Measurements from ENCODE around the gene KCNIP4.

Gene KCNIP4

DNA sequence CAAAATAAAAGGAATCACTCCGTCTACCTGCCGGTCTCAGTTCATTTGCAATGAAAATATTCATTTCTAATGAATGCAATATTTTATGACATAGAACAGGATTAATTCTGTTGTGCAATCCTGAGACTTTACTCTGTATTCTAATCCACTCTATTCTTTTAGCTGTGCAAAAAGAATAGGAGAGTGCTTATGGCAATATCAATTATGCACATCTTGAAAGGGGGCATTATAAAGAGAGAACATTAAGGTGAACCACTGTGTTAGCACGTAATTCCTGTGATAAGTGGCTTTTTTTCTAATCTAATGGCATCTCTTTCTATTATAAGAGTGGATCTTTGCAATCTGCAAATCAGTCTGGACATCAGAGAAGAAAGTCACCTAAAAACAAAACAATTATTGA lies 99.5 kb downstream of the KCNIP4 start:
- CTCF ChIA-PET: no interaction called here
- no peaks in the 10 kb centered on the region for H3K36me3 Mint-ChIP-seq
- no peaks in the 10 kb centered on the region for H3K4me1 Mint-ChIP-seq
- no peaks in the 10 kb centered on the region for H3K27me3 Mint-ChIP-seq
- H3K4me3 Mint-ChIP-seq: no peak overlapping the region
- H3K27ac Mint-ChIP-seq: no peak overlapping the region
- H3K9me3 Mint-ChIP-seq: no peaks in the 10 kb centered on the region
- DNase-seq: no peak

DNA sequence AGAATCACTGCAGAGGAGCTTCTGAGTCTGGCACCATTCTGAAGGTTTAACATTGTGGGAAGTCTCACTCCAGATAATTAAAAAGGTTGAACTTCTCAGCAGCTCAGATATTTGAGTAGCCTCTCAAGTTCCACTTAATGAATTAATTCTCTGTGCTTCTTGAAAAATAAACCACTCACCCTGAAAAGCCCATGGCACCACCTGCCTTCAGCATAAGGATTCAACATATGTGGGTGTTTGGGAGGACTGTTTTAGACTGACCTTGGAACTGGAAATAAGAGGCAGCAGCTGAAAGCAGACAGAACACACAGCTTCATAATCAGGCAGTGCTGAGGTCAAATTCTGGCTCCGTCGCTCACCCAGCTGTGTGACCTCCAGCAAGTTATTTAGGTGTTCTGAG lies 100.6 kb downstream of the KCNIP4 start:
- Mint-ChIP-seq H3K9me3 (no peaks in the 10 kb centered on the region), H3K4me3 (no peak overlapping the region), H3K36me3 (no peaks in the 10 kb centered on the region), H3K27me3 (no peaks in the 10 kb centered on the region), H3K27ac (no peak overlapping the region), H3K4me1 (no peaks in the 10 kb centered on the region)
- DNase-seq: no peak
- CTCF ChIA-PET: no interaction called here

DNA sequence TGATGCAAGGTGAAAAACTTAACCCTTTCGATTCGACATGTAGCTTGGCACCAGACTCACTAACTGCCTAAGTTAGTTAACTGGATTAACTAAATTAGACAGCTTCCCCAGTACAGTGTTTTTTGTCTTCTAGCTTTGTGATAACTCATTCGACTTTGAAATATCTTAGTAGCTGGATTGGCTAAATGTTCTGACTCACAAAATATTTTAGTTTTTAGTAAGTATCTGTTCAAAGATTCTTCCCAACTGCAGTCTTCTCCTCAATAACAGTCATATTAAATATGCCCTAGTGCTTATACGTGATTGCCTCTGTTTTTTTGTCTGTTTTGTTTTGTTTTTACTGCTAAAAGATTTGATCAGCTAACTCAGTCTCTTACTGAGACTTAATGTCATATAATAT lies 102.9 kb downstream of the KCNIP4 start:
- H3K27ac Mint-ChIP-seq: no peak overlapping the region

DNA sequence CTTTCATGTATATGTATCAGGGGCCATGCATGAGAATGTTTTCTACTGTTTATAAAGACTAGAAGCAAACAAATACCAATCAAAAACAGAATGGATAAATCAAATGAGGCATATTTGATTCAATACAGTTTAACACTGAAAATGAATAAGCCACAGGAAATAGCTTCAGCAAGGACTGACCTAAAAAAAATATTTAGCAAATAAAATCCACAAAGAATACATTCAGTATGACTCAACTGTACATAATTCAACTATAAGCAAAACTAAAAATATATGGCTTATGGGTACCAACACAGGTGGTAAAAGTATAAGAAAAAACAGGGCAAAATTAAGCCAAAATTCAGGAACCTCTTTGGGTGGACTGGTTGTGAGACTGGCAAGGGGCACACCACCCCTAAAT lies 112.9 kb downstream of the KCNIP4 start:
- Mint-ChIP-seq H3K4me1 (no peaks in the 10 kb centered on the region), H3K27ac (no peak overlapping the region), H3K9me3 (no peaks in the 10 kb centered on the region), H3K27me3 (no peaks in the 10 kb centered on the region), H3K36me3 (no peaks in the 10 kb centered on the region), H3K4me3 (no peak overlapping the region)
- CTCF ChIA-PET: no interaction called here
- DNase-seq: no peak

More for the DNA sequence above, 102.9 kb downstream of the KCNIP4 start:
- no peak for DNase-seq
- Mint-ChIP-seq H3K36me3 (no peaks in the 10 kb centered on the region), H3K9me3 (no peaks in the 10 kb centered on the region), H3K4me1 (no peaks in the 10 kb centered on the region), H3K27me3 (no peaks in the 10 kb centered on the region), H3K4me3 (no peak overlapping the region)
- CTCF ChIA-PET: no interaction called here

DNA sequence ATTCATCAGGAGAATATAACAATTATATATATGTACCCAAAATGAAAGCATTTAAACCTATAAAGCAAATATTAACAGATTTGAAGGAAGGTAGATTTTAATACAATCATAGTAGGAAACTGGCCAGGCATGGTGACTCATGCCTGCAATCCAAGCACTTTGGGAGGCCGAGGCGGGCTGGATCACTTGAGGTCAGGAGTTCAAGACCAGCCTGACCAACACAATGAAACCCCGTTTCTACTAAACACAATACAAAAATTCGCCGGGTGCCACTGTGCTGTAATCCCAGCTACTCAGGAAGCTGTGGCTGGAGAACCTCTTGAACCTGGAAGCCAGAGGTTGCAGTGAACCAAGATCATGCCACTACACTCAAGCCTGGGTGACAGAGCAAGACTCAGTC lies 118.3 kb downstream of the KCNIP4 start:
- Mint-ChIP-seq H3K36me3 (no peaks in the 10 kb centered on the region), H3K27ac (no peak overlapping the region)
- CTCF ChIA-PET: no interaction called here

DNA sequence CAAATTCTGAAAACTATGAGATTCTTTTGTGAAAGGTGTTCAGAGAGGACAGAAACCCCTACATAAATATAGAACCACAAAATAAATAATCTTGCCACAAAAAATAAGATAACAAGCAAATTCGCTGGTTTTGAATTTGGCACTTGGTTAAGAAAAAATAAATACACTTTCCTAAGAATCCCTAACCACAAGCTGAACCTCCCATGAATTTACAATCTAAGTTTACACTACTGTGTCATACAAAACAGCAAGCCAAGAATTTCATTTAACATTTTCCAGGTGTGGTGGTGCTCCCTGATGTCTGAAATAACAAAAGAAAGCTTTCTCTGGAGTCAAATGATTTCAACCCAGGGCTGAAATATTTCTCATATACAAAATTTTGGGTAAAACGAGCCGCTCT lies 121.0 kb downstream of the KCNIP4 start:
- Mint-ChIP-seq H3K27me3 (no peaks in the 10 kb centered on the region), H3K9me3 (no peaks in the 10 kb centered on the region)
- CTCF ChIA-PET: no interaction called here

More for the DNA sequence above, 118.3 kb downstream of the KCNIP4 start:
- DNase-seq: no peak
- H3K4me3 Mint-ChIP-seq: no peak overlapping the region
- H3K9me3 Mint-ChIP-seq: no peaks in the 10 kb centered on the region
- no peaks in the 10 kb centered on the region for H3K4me1 Mint-ChIP-seq
- no peaks in the 10 kb centered on the region for H3K27me3 Mint-ChIP-seq

DNA sequence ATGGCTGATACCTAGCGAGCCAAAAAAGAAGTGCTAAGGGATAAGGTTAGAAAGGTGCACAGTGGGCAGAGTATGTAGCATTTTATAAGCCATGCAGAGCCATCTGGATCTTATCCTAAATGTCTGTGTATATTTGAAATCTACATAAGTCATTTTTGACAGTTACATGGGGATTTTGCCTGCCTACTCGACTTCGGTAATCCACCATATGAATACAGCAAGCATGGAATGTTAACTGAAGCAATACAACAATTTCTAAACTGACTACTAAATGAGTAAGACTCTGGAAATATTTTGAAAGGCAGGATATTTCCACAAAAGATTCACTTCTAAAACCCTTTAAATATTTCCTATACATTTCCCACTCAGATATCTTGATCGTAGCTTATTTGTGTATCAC lies 122.5 kb downstream of the KCNIP4 start:
- H3K4me1 Mint-ChIP-seq: no peaks in the 10 kb centered on the region
- no peak for DNase-seq
- no peak overlapping the region for H3K27ac Mint-ChIP-seq
- no peaks in the 10 kb centered on the region for H3K36me3 Mint-ChIP-seq
- no peak overlapping the region for H3K4me3 Mint-ChIP-seq
- no peaks in the 10 kb centered on the region for H3K27me3 Mint-ChIP-seq
- CTCF ChIA-PET: no interaction called here
- H3K9me3 Mint-ChIP-seq: no peaks in the 10 kb centered on the region

More for the DNA sequence above, 121.0 kb downstream of the KCNIP4 start:
- Mint-ChIP-seq H3K36me3 (no peaks in the 10 kb centered on the region), H3K4me1 (no peaks in the 10 kb centered on the region), H3K4me3 (no peak overlapping the region), H3K27ac (no peak overlapping the region)
- no peak for DNase-seq

DNA sequence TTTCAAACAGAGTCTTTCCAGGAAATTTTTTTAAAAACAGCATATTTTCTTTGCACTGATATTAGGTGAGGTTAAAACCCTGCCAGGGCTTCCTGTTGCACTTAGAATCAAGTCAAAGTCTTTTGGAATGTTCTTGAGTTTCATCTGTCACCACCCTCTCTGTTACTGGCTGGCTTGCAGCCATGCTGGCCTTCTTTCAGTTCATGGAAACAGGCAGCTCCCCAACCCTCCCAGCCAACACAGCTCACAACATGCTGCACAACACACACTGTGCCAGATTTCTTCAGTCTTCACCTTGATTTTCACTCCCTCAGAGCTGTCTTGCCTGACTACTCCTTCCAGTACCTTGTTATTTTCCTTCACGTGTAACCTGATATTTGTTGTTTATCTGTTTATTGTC lies 129.5 kb downstream of the KCNIP4 start:
- DNase-seq: no peak
- no peaks in the 10 kb centered on the region for H3K27me3 Mint-ChIP-seq
- peaks cover 12% of the 10 kb centered on the region for H3K9me3 Mint-ChIP-seq
- no peaks in the 10 kb centered on the region for H3K4me1 Mint-ChIP-seq
- no peaks in the 10 kb centered on the region for H3K36me3 Mint-ChIP-seq
- H3K4me3 Mint-ChIP-seq: no peak overlapping the region
- CTCF ChIA-PET: no interaction called here
- H3K27ac Mint-ChIP-seq: no peak overlapping the region

DNA sequence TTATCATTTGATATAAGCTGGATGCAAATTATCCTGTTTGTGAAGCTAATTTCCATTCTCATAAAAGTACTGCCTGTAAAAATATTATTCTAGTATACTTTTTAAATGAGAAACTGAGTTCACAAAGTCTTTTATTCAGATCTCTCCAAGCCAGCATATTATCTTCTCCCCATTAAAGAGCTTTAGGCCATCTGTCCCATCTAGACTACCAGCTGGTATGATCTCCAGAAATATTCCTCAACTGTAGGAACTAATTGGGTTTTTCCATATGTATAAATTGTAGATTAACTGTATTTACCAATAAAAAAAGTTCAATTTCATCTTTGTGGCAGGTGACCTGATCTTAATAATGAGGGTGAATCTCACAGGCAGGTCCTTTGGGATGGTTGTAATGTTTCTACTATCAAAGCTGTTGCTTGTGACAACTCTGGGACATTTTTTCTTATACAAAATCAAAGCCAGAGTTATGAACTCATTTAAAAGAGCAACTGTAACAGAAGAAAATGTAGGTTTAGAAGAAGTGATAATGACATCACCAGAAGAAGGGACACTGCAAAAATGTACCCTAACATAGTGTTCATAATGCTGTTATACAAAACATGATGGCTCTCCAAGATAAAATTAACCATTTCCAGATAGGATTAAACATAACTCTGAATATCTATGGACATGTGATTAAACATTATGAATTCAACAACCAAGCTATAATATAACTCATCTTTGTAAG lies 132.8 kb downstream of the KCNIP4 start:
- H3K9me3 Mint-ChIP-seq: peaks cover 12% of the 10 kb centered on the region
- CTCF ChIA-PET: no interaction called here

DNA sequence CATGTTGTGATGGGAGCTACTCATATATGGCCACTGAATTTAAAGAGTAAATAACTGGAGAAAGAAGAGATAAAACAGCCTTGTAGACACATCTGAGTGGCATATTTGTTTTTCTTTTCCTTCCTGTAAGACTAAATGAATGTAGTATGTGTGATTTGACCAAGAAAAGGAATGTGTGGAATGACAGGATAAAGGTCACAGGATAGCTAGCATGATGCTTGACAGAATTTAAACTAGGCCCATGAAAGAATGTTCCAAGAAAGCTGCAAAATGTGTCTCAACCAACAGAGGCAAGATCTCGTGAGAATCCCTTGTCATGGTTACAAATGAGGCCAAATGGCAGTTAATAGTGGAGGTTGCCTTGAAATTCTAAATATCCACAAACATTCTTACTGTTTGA lies 137.0 kb downstream of the KCNIP4 start:
- CTCF ChIA-PET: no interaction called here
- H3K9me3 Mint-ChIP-seq: no peaks in the 10 kb centered on the region
- H3K4me3 Mint-ChIP-seq: no peak overlapping the region
- no peak for DNase-seq
- H3K27ac Mint-ChIP-seq: no peak overlapping the region
- H3K4me1 Mint-ChIP-seq: no peaks in the 10 kb centered on the region
- H3K36me3 Mint-ChIP-seq: no peaks in the 10 kb centered on the region
- no peaks in the 10 kb centered on the region for H3K27me3 Mint-ChIP-seq

More for the DNA sequence above, 132.8 kb downstream of the KCNIP4 start:
- no peaks in the 10 kb centered on the region for H3K27me3 Mint-ChIP-seq
- no peak overlapping the region for H3K4me3 Mint-ChIP-seq
- no peaks in the 10 kb centered on the region for H3K36me3 Mint-ChIP-seq
- DNase-seq: no peak
- no peaks in the 10 kb centered on the region for H3K4me1 Mint-ChIP-seq
- no peak overlapping the region for H3K27ac Mint-ChIP-seq

DNA sequence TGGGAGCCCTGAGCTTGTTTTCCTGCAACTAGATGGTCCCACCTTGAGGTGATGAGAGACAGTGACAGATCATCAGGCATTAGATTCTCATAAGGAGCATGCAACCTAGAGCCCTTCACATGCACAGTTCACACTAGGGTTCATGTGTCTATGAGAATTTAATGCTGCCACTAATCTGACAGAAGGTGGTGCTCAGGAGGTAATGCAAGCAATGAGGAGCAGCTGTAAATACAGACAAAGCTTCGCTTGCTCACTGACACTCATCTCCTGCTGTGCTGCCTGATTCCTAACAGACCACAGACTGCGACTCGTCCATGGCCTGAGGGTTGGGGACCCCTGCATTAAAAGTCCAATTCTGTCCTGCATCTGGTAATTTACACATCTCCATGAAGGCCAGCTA lies 141.6 kb downstream of the KCNIP4 start:
- no peaks in the 10 kb centered on the region for H3K9me3 Mint-ChIP-seq
- CTCF ChIA-PET: no interaction called here
- no peaks in the 10 kb centered on the region for H3K27me3 Mint-ChIP-seq

DNA sequence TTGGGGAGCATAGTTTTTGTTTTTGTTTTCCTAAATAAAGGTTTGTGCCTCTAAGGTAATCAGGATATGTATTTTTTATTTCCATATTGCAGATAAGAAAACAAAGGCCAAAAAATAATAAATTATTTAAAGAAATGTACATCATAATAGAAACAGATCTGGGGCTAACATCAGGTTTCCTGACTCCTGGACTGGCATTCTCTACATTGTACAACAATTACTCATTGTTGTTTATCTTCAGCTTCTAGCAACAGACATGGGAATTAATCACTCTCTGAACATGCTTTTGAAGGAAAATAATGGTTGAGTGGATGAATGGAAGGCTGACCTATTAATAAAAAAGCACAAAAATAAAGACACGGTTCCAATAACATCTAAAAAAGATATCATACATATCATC lies 146.2 kb downstream of the KCNIP4 start:
- H3K27me3 Mint-ChIP-seq: no peaks in the 10 kb centered on the region
- H3K4me1 Mint-ChIP-seq: no peaks in the 10 kb centered on the region
- no peak overlapping the region for H3K4me3 Mint-ChIP-seq
- CTCF ChIA-PET: no interaction called here
- no peaks in the 10 kb centered on the region for H3K36me3 Mint-ChIP-seq
- H3K27ac Mint-ChIP-seq: no peak overlapping the region
- H3K9me3 Mint-ChIP-seq: no peaks in the 10 kb centered on the region
- DNase-seq: no peak

More for the DNA sequence above, 141.6 kb downstream of the KCNIP4 start:
- H3K36me3 Mint-ChIP-seq: no peaks in the 10 kb centered on the region
- DNase-seq: no peak
- H3K4me1 Mint-ChIP-seq: no peaks in the 10 kb centered on the region
- H3K4me3 Mint-ChIP-seq: no peak overlapping the region
- H3K27ac Mint-ChIP-seq: no peak overlapping the region

DNA sequence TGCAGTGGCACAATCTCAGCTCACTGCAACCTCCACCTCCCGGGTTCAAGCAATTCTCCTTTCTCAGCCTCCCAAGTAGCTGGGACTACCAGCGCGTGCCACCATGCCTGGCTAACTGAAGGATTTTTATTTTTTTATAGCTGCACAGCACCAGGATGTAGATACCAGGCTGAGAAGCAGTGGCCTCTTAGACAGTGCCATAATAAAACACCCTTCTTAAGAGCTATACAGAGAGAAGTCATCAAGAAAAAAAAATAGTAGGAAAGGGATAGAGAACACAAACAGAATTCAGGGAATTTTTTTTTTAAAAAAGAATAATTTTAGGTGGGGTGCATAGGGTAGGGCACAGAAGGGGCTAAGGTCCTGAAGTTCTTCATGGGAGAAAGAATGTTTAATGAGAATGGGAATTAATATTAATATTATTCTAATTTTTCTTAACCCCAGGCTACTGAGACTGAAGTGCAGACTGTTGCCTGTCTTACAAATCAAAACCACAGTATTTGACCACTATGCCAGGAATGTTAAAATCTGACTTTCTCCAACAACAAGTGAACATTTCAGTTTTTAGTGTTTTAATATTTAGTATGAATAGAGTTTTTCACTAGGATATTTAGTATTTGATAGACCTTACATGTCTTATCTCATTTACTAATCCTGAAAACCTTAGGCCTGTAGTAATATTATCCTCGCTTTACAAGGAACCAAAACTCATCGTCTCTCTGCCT lies 146.7 kb downstream of the KCNIP4 start:
- Mint-ChIP-seq H3K4me1 (no peaks in the 10 kb centered on the region), H3K4me3 (no peak overlapping the region), H3K36me3 (no peaks in the 10 kb centered on the region), H3K9me3 (no peaks in the 10 kb centered on the region), H3K27ac (no peak overlapping the region), H3K27me3 (no peaks in the 10 kb centered on the region)
- CTCF ChIA-PET: no interaction called here
- DNase-seq: no peak

DNA sequence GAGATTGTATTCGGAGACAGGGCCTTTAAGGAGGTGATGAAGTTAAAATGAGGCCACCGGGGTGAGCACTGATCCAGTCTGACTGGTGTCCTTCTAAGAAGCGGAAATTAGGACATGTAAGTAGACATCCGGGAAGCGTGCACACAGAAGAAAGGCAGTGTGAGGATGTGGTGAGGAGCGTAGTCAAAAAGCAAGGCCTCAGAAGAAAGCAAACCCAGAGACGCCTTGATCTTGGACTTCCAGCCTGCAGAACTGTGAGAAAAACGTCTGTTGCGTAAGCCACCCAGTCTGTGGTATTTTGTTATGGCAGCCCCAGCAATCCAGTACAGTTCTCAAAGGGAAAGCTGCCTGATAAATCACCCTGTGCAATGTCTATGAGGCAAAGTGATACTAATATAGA lies 153.5 kb downstream of the KCNIP4 start:
- CTCF ChIA-PET: no interaction called here
- H3K36me3 Mint-ChIP-seq: no peaks in the 10 kb centered on the region
- no peak overlapping the region for H3K27ac Mint-ChIP-seq
- no peaks in the 10 kb centered on the region for H3K9me3 Mint-ChIP-seq
- no peaks in the 10 kb centered on the region for H3K4me1 Mint-ChIP-seq
- H3K4me3 Mint-ChIP-seq: no peak overlapping the region
- no peaks in the 10 kb centered on the region for H3K27me3 Mint-ChIP-seq
- no peak for DNase-seq

DNA sequence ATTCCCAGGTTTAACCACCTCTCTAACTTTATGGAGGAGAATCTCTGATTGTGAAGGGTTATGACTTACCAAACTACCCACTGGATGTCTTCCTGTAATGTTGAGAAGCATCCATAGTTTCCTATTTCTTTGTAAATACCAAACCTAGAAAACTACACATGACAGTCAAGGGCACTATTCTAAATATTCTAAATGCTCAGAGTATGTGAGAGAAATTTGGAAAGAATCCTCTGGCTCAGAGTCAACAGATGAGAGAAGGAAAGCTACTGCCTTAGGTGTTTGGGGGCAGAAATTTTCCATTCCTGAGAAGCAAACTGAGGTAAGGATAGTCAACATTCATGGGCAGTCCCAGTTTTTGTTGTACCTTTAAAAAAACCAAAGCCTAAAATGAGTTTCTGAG lies 155.8 kb downstream of the KCNIP4 start:
- no peaks in the 10 kb centered on the region for H3K27me3 Mint-ChIP-seq

More for the DNA sequence above, 155.8 kb downstream of the KCNIP4 start:
- no peaks in the 10 kb centered on the region for H3K36me3 Mint-ChIP-seq
- CTCF ChIA-PET: interaction anchor here (0.6 to 6.0 kb wide), 2 partner anchors 596 to 617 kb away, joined by 3 to 115 read pairs; no protein-coding TSS in a partner anchor
- H3K27ac Mint-ChIP-seq: no peak overlapping the region
- H3K9me3 Mint-ChIP-seq: no peaks in the 10 kb centered on the region
- no peaks in the 10 kb centered on the region for H3K4me1 Mint-ChIP-seq
- DNase-seq: no peak
- no peak overlapping the region for H3K4me3 Mint-ChIP-seq
